Mucosa of stomach (tissue), 1 donor: ENCODE results near the gene MOK.

Experiments used
- H3K27me3 ChIP-seq: one replicate; pipeline ENCODE4 v1.7.0; 2013; ENCODE audit warnings: mild to moderate bottlenecking, low read length; ENCODE audit not compliant: control insufficient read depth, insufficient read depth
- H3K36me3 ChIP-seq: one replicate; pipeline ENCODE4 v1.7.0; 2013; ENCODE audit warnings: low read length; ENCODE audit not compliant: control insufficient read depth, insufficient read depth
- H3K4me1 ChIP-seq: one replicate; pipeline ENCODE4 v1.7.0; 2013; ENCODE audit warnings: mild to moderate bottlenecking, low read length; ENCODE audit not compliant: control insufficient read depth, insufficient read depth
- H3K4me3 ChIP-seq: one replicate; pipeline ENCODE4 v1.7.0; 2013; ENCODE audit warnings: low read length
- H3K9ac ChIP-seq: one replicate; pipeline ENCODE4 v1.7.0; 2013; ENCODE audit warnings: mild to moderate bottlenecking, low read length, moderate library complexity
- H3K9me3 ChIP-seq: one replicate; pipeline ENCODE4 v1.7.0; 2013; ENCODE audit warnings: mild to moderate bottlenecking, low read length, moderate library complexity; ENCODE audit not compliant: control insufficient read depth
- donor health status: Pancreatic carcinoma.

MOK gene

DNA sequence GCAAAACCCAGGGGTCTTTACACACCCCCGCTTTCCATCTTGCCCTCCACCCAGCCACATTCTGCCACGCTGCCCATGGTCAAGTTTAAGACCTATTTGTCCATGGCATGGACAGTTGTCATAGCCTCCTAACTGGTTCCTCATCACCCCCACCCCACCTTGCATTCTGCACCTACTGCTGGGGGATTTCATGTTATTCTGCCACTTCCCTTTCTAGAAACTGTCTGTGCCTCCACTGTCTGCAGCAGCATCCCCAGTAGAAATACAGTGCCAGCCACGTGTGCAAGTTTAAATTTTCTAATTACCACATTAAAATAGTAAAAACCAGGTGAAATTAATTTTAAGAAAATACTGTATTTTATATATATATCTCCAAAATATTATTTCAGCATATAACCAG is 102.0 kb downstream of the MOK start:
- H3K4me3 ChIP-seq = no peak overlapping the region
- H3K27me3 ChIP-seq = no peaks in the 10 kb centered on the region
- H3K9ac ChIP-seq = no peak overlapping the region
- no peaks in the 10 kb centered on the region for H3K9me3 ChIP-seq
- H3K4me1 ChIP-seq = no peaks in the 10 kb centered on the region
- H3K36me3 ChIP-seq = peaks cover 4% of the 10 kb centered on the region

DNA sequence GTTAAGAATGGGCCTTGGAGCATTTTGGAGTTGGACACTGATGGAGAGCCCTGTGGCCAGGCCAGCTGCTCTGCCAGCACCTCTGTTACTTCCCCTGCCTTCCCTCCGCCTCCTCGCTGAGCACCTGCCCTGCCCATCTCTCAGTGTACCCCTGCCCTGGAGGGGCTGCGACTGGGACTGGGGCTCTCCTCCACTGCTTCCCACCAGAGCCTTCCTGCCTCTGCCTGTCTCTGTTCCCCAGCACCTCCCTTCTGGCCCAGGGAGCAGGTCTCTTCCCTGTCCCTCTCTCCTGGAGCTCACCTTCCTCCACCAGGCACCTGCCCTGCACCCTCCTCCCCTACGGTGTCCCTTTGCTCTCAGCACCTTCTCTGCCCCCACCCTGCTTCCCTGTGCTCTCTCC is 103.2 kb downstream of the MOK start:
- no peaks in the 10 kb centered on the region for H3K4me1 ChIP-seq
- H3K4me3 ChIP-seq = no peak overlapping the region
- no peak overlapping the region for H3K9ac ChIP-seq
- peaks cover 4% of the 10 kb centered on the region for H3K36me3 ChIP-seq
- no peaks in the 10 kb centered on the region for H3K27me3 ChIP-seq
- H3K9me3 ChIP-seq = no peaks in the 10 kb centered on the region

DNA sequence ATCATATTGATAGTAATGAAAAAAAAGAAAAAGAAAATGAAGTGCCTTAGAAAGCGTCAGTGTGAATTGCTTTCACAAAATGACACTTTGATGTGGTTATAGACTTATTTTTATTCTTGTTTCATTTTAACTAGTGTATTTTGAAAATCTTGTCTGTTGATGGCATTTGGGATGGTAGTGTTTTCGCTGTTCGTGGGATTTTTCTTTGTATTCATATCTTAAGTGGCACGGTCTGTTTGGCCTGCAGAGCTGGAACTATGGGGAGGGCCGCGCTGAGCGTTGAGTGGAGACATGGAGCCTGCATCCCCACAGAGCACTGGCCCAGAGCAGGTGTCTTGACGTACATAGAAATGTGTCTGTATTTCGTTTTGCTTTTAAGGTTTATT is 103.6 kb downstream of the MOK start:
- Histone ChIP-seq H3K4me1 (no peaks in the 10 kb centered on the region), H3K36me3 (peaks cover 4% of the 10 kb centered on the region)

DNA sequence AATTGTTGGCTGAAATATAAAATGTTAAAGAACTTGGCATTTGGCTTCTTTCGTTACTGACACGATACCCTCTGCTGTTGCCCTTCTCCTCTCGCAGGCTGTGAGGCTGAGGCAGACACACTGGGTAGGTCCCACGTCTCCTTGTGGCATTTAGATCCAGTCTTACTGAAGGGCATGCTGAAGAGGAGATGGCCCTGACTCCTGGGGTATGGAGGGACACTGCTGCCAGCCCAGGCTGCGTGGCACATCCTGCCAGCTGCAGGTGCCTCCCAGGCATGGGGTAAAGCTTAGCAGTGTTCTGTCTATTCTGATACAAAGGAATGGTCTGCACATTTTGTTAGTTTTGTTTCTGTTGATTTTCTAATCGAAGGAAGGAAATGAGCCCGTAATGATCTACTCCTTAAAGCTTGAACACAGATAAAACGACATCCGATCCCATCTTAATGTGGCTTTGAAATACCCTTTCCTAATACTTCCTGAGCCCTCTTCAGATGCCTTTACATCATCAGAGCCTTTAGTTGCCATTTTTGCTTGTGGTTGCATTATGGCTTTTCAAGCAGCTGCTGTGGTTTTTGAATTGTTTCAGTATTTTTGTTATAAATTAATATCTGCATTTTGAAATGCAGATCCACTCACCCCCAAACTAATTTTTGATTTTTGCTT is 104.1 kb downstream of the MOK start:
- H3K27me3 ChIP-seq = no peaks in the 10 kb centered on the region
- no peak overlapping the region for H3K9ac ChIP-seq
- H3K4me3 ChIP-seq = no peak overlapping the region
- H3K4me1 ChIP-seq = no peaks in the 10 kb centered on the region
- peaks cover 4% of the 10 kb centered on the region for H3K36me3 ChIP-seq
- H3K9me3 ChIP-seq = no peaks in the 10 kb centered on the region

More for the DNA sequence above, 103.6 kb downstream of the MOK start:
- Histone ChIP-seq H3K4me3 (no peak overlapping the region), H3K9ac (no peak overlapping the region), H3K9me3 (no peaks in the 10 kb centered on the region), H3K27me3 (no peaks in the 10 kb centered on the region)

DNA sequence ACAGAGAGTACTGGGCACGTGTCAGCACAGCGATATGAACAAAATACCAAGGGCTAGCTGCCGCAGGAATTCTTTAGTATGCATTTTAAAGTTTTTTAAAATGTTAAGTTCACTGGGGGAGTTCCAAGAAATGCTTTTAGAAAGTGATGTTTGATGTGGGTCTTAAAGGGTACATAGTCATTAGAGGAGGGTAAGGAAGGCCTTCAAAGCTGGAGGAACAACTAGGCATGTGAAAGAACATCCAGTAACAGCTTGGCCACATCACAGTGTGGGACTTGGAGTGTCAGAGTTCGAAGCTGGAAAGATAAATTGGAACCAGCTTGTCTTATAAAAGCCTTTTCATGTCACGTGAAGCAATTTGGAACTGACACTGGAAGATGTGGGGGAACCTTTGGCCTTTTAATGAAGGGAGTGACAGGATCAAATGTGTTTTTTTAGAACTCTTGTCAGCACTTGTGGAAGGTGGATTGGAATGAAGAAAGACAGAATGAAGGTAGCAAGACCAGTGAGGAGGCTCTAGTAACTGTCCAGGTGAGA is 107.6 kb downstream of the MOK start:
- Histone ChIP-seq H3K9me3 (no peaks in the 10 kb centered on the region), H3K4me3 (no peak overlapping the region), H3K27me3 (no peaks in the 10 kb centered on the region), H3K9ac (no peak overlapping the region), H3K36me3 (no peaks in the 10 kb centered on the region), H3K4me1 (no peaks in the 10 kb centered on the region)

DNA sequence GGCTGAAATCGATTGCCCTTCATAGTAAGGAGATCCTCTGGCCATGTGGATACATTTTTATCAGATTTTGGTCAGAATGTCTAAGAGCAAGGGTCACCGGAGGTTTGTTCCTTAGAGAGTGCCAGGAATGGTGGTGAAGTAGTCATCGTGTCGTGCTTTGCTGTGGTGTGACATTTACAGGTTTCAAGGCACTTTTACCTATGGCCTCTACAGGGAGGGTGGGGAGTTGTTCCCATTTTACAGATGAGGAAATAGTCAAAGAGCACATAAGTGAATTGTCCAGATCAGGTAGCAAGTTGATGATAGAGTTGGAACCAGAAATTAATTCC is 108.1 kb downstream of the MOK start:
- no peak overlapping the region for H3K9ac ChIP-seq
- H3K4me1 ChIP-seq = no peaks in the 10 kb centered on the region

DNA sequence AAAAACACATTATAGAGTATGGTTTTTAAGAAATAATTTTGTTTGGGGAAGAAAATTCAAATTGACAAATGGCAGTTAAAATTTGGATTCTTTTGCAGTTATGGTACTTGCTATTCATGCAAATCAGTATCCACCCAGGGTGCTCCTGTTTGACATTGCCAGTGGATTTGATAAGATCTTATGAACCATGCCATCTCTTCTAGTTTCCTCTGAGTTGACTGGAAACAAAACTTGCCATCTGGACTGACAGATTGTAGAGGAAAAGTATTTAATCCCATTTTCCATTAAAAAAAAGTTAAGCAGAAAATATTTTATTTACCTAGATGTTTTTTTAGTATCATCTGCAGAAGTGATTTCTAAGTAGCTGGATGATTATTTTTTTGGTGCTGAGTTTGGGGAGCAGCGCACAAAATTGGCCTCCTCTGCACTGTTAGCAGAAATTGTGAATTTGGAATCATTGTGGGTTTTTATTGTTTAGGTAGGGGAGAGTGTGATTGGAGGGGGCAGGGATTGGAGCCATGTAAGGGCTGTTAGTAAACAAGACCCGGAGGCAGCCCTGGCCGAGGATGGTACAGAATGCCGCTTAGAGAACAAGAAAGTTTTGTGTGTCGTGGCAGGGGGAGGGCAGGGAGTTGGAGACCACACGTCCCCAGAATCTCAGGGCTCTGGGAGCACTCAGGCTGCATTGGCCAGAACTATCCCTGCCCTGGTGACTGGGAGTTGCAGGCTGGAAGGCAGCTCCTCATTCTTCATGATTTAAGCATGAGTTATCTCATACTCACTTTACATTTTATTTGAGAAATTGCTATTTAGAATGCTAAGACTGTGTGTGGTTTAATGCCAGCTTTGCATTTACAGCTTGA is 108.7 kb downstream of the MOK start:
- no peaks in the 10 kb centered on the region for H3K27me3 ChIP-seq
- no peaks in the 10 kb centered on the region for H3K36me3 ChIP-seq
- H3K9ac ChIP-seq = no peak overlapping the region
- no peaks in the 10 kb centered on the region for H3K9me3 ChIP-seq
- no peak overlapping the region for H3K4me3 ChIP-seq
- peaks cover 5% of the 10 kb centered on the region for H3K4me1 ChIP-seq

More for the DNA sequence above, 108.1 kb downstream of the MOK start:
- H3K4me3 ChIP-seq = no peak overlapping the region
- no peaks in the 10 kb centered on the region for H3K36me3 ChIP-seq
- H3K9me3 ChIP-seq = no peaks in the 10 kb centered on the region
- H3K27me3 ChIP-seq = no peaks in the 10 kb centered on the region

DNA sequence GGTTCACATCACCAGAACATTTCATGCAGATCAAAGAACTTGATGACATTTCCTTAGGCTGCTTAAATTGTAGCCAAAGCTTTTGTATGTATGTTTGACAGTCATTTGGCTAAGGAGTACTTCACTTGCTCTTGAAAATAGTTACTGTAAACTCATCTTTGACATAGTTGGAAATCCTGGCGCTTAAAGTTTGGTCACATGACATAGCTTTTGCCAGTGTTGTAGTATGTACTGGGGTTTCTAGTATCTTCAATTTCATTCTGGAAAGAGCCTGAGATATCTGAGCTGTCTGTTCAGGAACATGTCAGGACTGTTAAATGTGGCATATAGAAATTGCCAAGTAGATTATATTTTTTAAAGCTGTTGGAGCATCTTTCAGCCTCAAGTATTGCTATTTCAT is 109.5 kb downstream of the MOK start:
- H3K9ac ChIP-seq = no peak overlapping the region
- no peaks in the 10 kb centered on the region for H3K36me3 ChIP-seq

DNA sequence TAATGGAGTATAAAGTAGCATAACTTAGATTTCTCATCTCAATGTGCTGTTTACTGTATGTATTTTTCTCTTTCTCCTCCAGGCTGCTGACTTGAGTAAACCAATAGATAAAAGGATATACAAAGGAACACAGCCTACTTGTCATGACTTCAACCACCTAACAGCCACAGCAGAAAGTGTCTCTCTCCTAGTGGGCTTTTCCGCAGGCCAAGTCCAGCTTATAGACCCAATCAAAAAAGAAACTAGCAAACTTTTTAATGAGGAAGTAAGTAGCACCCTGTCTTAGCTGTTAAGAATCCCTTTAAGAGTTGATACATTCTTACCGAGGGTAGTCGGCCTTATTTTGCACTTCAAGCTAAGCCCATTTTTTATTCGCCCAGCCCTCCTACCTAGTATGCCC is 110.1 kb downstream of the MOK start:
- Histone ChIP-seq H3K9me3 (no peaks in the 10 kb centered on the region), H3K4me3 (no peak overlapping the region), H3K4me1 (peaks cover 19% of the 10 kb centered on the region), H3K9ac (no peak overlapping the region), H3K27me3 (no peaks in the 10 kb centered on the region), H3K36me3 (no peaks in the 10 kb centered on the region)

More for the DNA sequence above, 109.5 kb downstream of the MOK start:
- H3K4me1 ChIP-seq = peaks cover 13% of the 10 kb centered on the region
- H3K4me3 ChIP-seq = no peak overlapping the region
- no peaks in the 10 kb centered on the region for H3K27me3 ChIP-seq
- H3K9me3 ChIP-seq = no peaks in the 10 kb centered on the region

DNA sequence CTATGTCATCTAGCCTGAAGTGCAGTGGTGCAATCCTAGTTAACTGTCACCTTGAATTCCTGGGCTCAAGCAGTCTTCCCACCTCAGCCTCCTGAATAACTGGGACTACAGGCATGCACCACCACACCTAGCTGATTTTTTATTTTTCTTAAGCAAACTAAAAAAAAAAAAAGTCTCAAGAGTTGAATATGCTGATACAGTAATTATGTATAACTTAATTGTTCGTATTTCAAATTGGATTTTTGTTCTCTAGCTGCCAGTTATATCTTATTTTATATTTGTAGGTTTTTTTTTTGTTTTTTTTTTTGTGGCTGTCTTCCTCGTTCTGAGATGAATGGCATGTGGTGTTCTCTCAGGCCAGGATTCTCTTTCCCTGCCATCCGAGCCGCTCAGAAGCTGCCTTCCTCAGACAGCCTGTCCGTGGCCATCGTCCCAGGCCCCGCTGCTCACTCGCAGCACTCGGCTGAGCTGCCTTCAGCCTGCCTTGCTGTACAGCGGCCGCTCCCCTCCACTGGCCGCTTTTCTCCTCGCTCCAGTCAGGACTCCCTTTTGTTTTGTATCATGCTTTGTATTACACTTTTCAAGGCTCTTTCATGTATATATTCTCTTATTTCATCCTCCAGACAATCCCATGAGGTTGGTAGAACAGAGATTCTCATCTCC is 112.0 kb downstream of the MOK start:
- no peak overlapping the region for H3K4me3 ChIP-seq
- H3K27me3 ChIP-seq = no peaks in the 10 kb centered on the region
- no peaks in the 10 kb centered on the region for H3K36me3 ChIP-seq
- H3K9me3 ChIP-seq = no peaks in the 10 kb centered on the region
- peaks cover 28% of the 10 kb centered on the region for H3K4me1 ChIP-seq
- no peak overlapping the region for H3K9ac ChIP-seq

DNA sequence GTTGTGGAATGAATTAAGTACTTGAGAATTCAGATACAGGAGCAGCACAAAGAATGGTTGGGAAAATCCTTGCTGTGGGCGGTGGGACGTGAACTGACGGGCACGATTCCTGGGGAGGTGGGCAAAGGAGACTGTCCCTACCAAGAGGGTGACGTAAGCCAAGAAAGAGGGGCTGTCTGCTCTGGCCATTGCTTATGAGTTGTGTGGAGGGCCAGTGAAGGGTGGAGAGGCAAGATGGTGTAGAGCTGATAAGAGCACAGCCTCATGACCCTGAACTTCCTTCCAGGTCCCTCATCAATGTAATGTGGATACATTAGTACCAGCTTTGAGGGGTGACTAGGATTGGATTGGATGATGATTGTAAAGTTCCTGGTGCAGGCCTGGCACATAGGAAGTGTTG is 115.1 kb downstream of the MOK start:
- H3K36me3 ChIP-seq = no peaks in the 10 kb centered on the region
- no peaks in the 10 kb centered on the region for H3K9me3 ChIP-seq
- H3K4me3 ChIP-seq = no peak overlapping the region
- H3K27me3 ChIP-seq = no peaks in the 10 kb centered on the region
- peaks cover 56% of the 10 kb centered on the region for H3K4me1 ChIP-seq
- H3K9ac ChIP-seq = no peak overlapping the region

DNA sequence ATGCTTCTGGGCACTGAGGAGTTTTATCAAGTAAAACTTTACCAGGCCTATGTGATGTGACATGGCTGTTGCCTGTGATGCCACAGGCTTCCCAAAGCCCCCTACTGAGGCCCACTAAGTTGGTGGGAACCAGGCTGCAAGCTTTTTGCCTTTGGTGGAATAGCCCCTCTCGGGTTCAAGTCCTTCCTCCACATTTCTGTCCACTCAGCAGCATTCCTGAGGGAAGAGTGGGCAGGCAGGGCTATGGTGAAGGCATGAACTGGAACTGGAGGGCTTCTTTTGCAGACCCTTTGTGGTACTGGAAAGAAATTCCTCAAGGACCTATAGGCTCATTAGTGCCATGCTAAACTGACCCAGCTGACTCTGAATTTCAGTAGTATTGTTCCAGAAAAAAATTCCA is 116.8 kb downstream of the MOK start:
- H3K4me1 ChIP-seq = peaks cover 61% of the 10 kb centered on the region
- no peak overlapping the region for H3K9ac ChIP-seq
- no peaks in the 10 kb centered on the region for H3K36me3 ChIP-seq
- no peaks in the 10 kb centered on the region for H3K27me3 ChIP-seq
- H3K4me3 ChIP-seq = no peak overlapping the region
- H3K9me3 ChIP-seq = no peaks in the 10 kb centered on the region
